Measurements from ENCODE around the gene ESR1.

- TF ChIP-seq MAX (CRISPR knock-in tag; IDR thresholded peaks at IDR 0.05) (no peak), NR3C1 (CRISPR knock-in tag; conservative IDR thresholded peaks at IDR 0.05; ENCODE audit: low read depth) (no peak), CTCF (IDR thresholded peaks at IDR 0.05) (no peak), ZBTB21 (CRISPR knock-in tag; IDR thresholded peaks at IDR 0.05; ENCODE audit: borderline replicate concordance) (no peak), ATF3 (CRISPR knock-in tag; conservative IDR thresholded peaks at IDR 0.05) (no peak), TCF7 (CRISPR knock-in tag; IDR thresholded peaks at IDR 0.05; ENCODE audit: low read depth) (no peak), ELF4 (CRISPR knock-in tag; IDR thresholded peaks at IDR 0.05; ENCODE audit: low read depth) (no peak), TP53 (CRISPR knock-in tag; IDR thresholded peaks at IDR 0.05) (no peak), TEAD4 (CRISPR knock-in tag; IDR thresholded peaks at IDR 0.05) (no peak), ZNF532 (CRISPR knock-in tag; IDR thresholded peaks at IDR 0.05; ENCODE audit: borderline replicate concordance) (no peak)
Observed at GRCh38 chr6:152117156-152118133, 310.0 kb downstream of the ESR1 start.
